Thymus (tissue), 11 donors: ENCODE measurements around the gene KRT80. TPM values are rescaled to one million over a fixed set of nuclear protein-coding genes. Genes with fewer than 3 reads are reported as not detected.

Experiments
- DNase-seq, 9 donors: peaks; one replicate each; pipeline ENCODE4 v3.0.0-alpha.2; 2013; ENCODE audit warnings: low spot score in 9 of 9, low read depth in 6 of 9, missing footprints in 1 of 9
- H3K27ac ChIP-seq, 2 donors: one replicate each; pipeline ENCODE4 v1.5.1; 2013; ENCODE audit warnings: control low read depth in 1 of 2, low read depth in 1 of 2, low read length in 1 of 2, mild to moderate bottlenecking in 1 of 2, moderate library complexity in 1 of 2
- H3K27me3 ChIP-seq, 2 donors: one replicate each; pipeline ENCODE4 v1.5.1; 2013; ENCODE audit warnings: low read length in 1 of 2; ENCODE audit not compliant: control insufficient read depth in 2 of 2, insufficient read depth in 1 of 2
- H3K36me3 ChIP-seq, 2 donors: one replicate each; pipeline ENCODE4 v1.5.1; 2013; ENCODE audit warnings: low read length in 1 of 2, mild to moderate bottlenecking in 1 of 2, moderate library complexity in 1 of 2; ENCODE audit not compliant: control insufficient read depth in 2 of 2, insufficient read depth in 2 of 2
- H3K4me1 ChIP-seq, 2 donors: one replicate each; pipeline ENCODE4 v1.5.1; 2013; ENCODE audit warnings: low read length in 2 of 2; ENCODE audit not compliant: control insufficient read depth in 2 of 2, insufficient read depth in 2 of 2
- H3K4me3 ChIP-seq, 2 donors: one replicate each; pipeline ENCODE4 v1.5.1; 2013; ENCODE audit warnings: low read length in 2 of 2, control low read depth in 1 of 2, mild to moderate bottlenecking in 1 of 2
- H3K9me3 ChIP-seq, 2 donors: one replicate each; pipeline ENCODE4 v1.5.1; 2013; ENCODE audit warnings: low read length in 1 of 2, mild to moderate bottlenecking in 1 of 2; ENCODE audit not compliant: control insufficient read depth in 2 of 2, insufficient read depth in 1 of 2
- WGBS: extraction: QIAGEN DNeasy Blood & Tissue Kit; methylation state at CpG from one replicate; pipeline ENCODE4 v1.1.7; 2013; 5-methylcytosine and 5-hydroxymethylcytosine counted together
- polyA plus RNA-seq: library from polyadenylated mRNA; stranded (reverse); fragments of 200-250 nt; gene quantifications from one replicate; pipeline ENCODE4 v1.2.3, GENCODE V29; 2013
- total RNA-seq: library from RNA; stranded (reverse); fragments of 120-200 nt; gene quantifications from one replicate; pipeline ENCODE4 v1.2.4, GENCODE V29; 2013
- donor health status: healthy.

Gene KRT80
- total and polyA plus RNA-seq, 2 donors: 0.14 to 4.8 TPM

- WGBS: 88% methylated on average over 7 of the region's 7 CpGs
- Histone ChIP-seq H3K4me1 (peaks cover 0 to 23% of the 10 kb centered on the region in 2 donors), H3K27ac (no peak overlapping the region)
These were observed 13.4 kb downstream of the KRT80 start for GRCh38 chr12:52178443-52178842.

GRCh38 chr12:52175371-52176350, 16.2 kb downstream of the KRT80 start:
- no peak overlapping the region for H3K4me3 ChIP-seq
- H3K27ac ChIP-seq: peak overlapping the region in 1 of 2 donors; percentile 61
- H3K9me3 ChIP-seq: no peaks in the 10 kb centered on the region
- 87% methylated on average over 20 of the region's 20 CpGs for WGBS
- peak in 1 of 9 donors; percentile 20 for DNase-seq
- no peaks in the 10 kb centered on the region for H3K36me3 ChIP-seq
- H3K27me3 ChIP-seq: no peaks in the 10 kb centered on the region
- H3K4me1 ChIP-seq: peaks cover 0 to 12% of the 10 kb centered on the region in 2 donors

More at GRCh38 chr12:52178443-52178842, 13.4 kb downstream of the KRT80 start:
- Histone ChIP-seq H3K27me3 (no peaks in the 10 kb centered on the region), H3K4me3 (no peak overlapping the region), H3K36me3 (no peaks in the 10 kb centered on the region), H3K9me3 (no peaks in the 10 kb centered on the region)
- no peak for DNase-seq

DNA sequence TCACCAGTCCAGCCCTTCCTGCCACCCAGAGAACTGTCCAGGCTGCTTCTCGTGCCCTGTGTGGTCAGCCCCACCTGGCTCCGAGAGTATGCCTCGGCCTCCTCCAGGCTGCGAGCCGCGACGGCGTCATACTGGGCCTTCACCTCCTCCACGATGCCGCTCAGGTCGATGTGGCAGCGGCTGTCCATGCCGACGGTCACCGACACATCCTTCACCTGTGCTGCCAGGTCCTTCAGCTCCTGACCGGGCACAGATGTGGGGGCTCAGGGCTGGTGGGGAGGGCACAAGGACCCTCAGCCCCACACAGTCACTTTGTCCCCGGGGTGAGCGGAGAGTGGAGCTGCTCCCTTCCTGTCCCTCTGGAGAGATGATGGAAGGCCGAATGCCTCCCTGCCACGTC, 18.3 kb downstream of the KRT80 start:
- 97% methylated on average over 20 of the region's 20 CpGs for WGBS
- no peaks in the 10 kb centered on the region for H3K9me3 ChIP-seq
- no peaks in the 10 kb centered on the region for H3K36me3 ChIP-seq
- H3K4me3 ChIP-seq: no peak overlapping the region
- H3K4me1 ChIP-seq: peaks cover 0 to 12% of the 10 kb centered on the region in 2 donors
- DNase-seq: no peak
- no peak overlapping the region for H3K27ac ChIP-seq
- no peaks in the 10 kb centered on the region for H3K27me3 ChIP-seq

GRCh38 chr12:52172956-52173355, 18.9 kb downstream of the KRT80 start:
- H3K9me3 ChIP-seq: no peaks in the 10 kb centered on the region
- no peaks in the 10 kb centered on the region for H3K27me3 ChIP-seq
- H3K36me3 ChIP-seq: no peaks in the 10 kb centered on the region
- no peak overlapping the region for H3K27ac ChIP-seq
- H3K4me1 ChIP-seq: peaks cover 0 to 12% of the 10 kb centered on the region in 2 donors
- no peak for DNase-seq
- 97% methylated on average over 17 of the region's 17 CpGs for WGBS
- H3K4me3 ChIP-seq: no peak overlapping the region

- WGBS: 77% methylated on average over 10 of the region's 10 CpGs
- H3K27ac ChIP-seq: no peak overlapping the region
- DNase-seq: no peak
These were observed 19.8 kb downstream of the KRT80 start for GRCh38 chr12:52171950-52172512.

GRCh38 chr12:52170827-52171226, 21.0 kb downstream of the KRT80 start:
- no peaks in the 10 kb centered on the region for H3K27me3 ChIP-seq
- no peaks in the 10 kb centered on the region for H3K36me3 ChIP-seq
- no peak for DNase-seq
- peaks cover 0 to 7% of the 10 kb centered on the region in 2 donors for H3K4me1 ChIP-seq
- 93% methylated on average over 9 of the region's 9 CpGs for WGBS
- H3K27ac ChIP-seq: no peak overlapping the region
- H3K9me3 ChIP-seq: no peaks in the 10 kb centered on the region
- H3K4me3 ChIP-seq: no peak overlapping the region

More at GRCh38 chr12:52171950-52172512, 19.8 kb downstream of the KRT80 start:
- Histone ChIP-seq H3K4me3 (no peak overlapping the region), H3K4me1 (peaks cover 0 to 12% of the 10 kb centered on the region in 2 donors), H3K9me3 (no peaks in the 10 kb centered on the region), H3K36me3 (no peaks in the 10 kb centered on the region), H3K27me3 (no peaks in the 10 kb centered on the region)

DNA sequence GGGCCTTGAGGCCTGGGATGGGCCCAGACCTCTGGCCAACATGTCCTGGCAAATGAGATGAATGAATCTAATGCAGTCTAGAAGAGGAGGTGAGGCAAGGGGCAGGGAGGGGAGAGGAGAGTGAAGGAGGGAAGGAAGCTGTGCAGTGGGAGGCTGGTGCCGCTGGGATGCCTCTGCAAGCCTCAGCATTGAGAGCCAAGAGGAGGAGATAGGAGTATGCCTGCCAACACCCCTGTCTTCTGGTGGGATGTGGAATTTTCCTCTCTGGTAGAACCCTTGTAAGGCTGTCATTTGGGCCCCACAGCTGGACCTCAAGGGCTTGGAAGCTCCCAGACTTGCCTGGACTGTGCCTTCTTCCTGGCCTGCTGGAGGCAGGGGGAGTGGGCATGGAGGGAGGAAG, 21.9 kb downstream of the KRT80 start:
- 97% methylated on average over 1 of the region's 1 CpG for WGBS
- H3K36me3 ChIP-seq: no peaks in the 10 kb centered on the region
- no peak overlapping the region for H3K27ac ChIP-seq
- no peaks in the 10 kb centered on the region for H3K9me3 ChIP-seq
- no peak overlapping the region for H3K4me3 ChIP-seq
- peaks cover 0 to 5% of the 10 kb centered on the region in 2 donors for H3K27me3 ChIP-seq
- no peak for DNase-seq
- no peaks in the 10 kb centered on the region for H3K4me1 ChIP-seq

GRCh38 chr12:52168019-52168717, 23.6 kb downstream of the KRT80 start:
- H3K4me3 ChIP-seq: no peak overlapping the region
- WGBS: 94% methylated on average over 12 of the region's 12 CpGs
- DNase-seq: no peak
- peaks cover 0 to 3% of the 10 kb centered on the region in 2 donors for H3K4me1 ChIP-seq
- H3K9me3 ChIP-seq: no peaks in the 10 kb centered on the region
- H3K27me3 ChIP-seq: peaks cover 0 to 5% of the 10 kb centered on the region in 2 donors
- no peak overlapping the region for H3K27ac ChIP-seq
- no peaks in the 10 kb centered on the region for H3K36me3 ChIP-seq
